HEK293 (cell line): Measurements from ENCODE around the gene BICRAL.

Source experiments
- CTCF ChIA-PET: fragments of 350-600 bp; formaldehyde crosslinking; extraction: SDS; loops from one replicate; lab custom pipeline; 2021; ENCODE audit warnings: antibody characterized with exemption; lab: Yijun Ruan, JAX
- POLR2A ChIA-PET: fragments of 300-600 bp; formaldehyde crosslinking; extraction: SDS; loops from one replicate; lab custom pipeline; 2020; ENCODE audit warnings: antibody characterized with exemption, inconsistent platforms; lab: Yijun Ruan, JAX
- H3K27ac ChIP-seq: fragments of 200-500 bp; sonication (Bioruptor generic); 2 replicates; pipeline ENCODE4 v1.5.1; 2014; ENCODE audit warnings: low read depth, low read length, control low read depth, inconsistent platforms; ENCODE audit errors: extremely low read depth
- H3K36me3 ChIP-seq, 2 experiments: fragments of 200-500 bp in 1 of 2; sonication (Bioruptor generic) in 1 of 2; 1 replicate in 1 of 2; 2 replicates in 1 of 2; pipeline ENCODE4 v1.5.1; 2014 to 2017; ENCODE audit warnings: inconsistent platforms in 2 of 2, low read length in 2 of 2; ENCODE audit not compliant: control insufficient read depth in 2 of 2, insufficient read depth in 1 of 2
- H3K4me1 ChIP-seq: fragments of 200-500 bp; sonication (Bioruptor generic); 2 replicates; pipeline ENCODE4 v1.5.1; 2014; ENCODE audit warnings: mild to moderate bottlenecking, low read length, inconsistent platforms; ENCODE audit not compliant: control insufficient read depth, insufficient read depth
- H3K4me3 ChIP-seq: 2 replicates; pipeline ENCODE4 v1.5.1; 2011; ENCODE audit warnings: low read depth, mild to moderate bottlenecking, control low read depth, low read length, moderate library complexity
- H3K9me3 ChIP-seq: fragments of 200-500 bp; sonication (Bioruptor generic); 2 replicates; pipeline ENCODE4 v1.5.1; 2014; ENCODE audit warnings: low read depth, low read length, inconsistent platforms; ENCODE audit not compliant: control insufficient read depth, insufficient read depth
- GFI1B ChIP-seq: fragments of 450-650 bp; formaldehyde crosslinking; IDR thresholded peaks from 2 replicates; pipeline ENCODE4 v1.5.1; 2016; ENCODE audit warnings: missing biosample characterization, missing genetic modification characterization
- GLI2 ChIP-seq: fragments of 450-650 bp; formaldehyde crosslinking; IDR thresholded peaks from 2 replicates; pipeline ENCODE4; 2017; ENCODE audit warnings: missing biosample characterization, missing genetic modification characterization, low read depth, borderline replicate concordance
- PRDM1 ChIP-seq: fragments of 450-650 bp; formaldehyde crosslinking; IDR thresholded peaks from 2 replicates; pipeline ENCODE4; 2016; ENCODE audit warnings: missing biosample characterization, missing genetic modification characterization
- REST ChIP-seq: fragments of 450-650 bp; formaldehyde crosslinking; IDR thresholded peaks from 2 replicates; pipeline ENCODE4 v1.5.1; 2016; ENCODE audit warnings: missing biosample characterization, missing genetic modification characterization
- YY2 ChIP-seq: fragments of 450-650 bp; formaldehyde crosslinking; IDR thresholded peaks from 2 replicates; pipeline ENCODE4 v1.5.1; 2016; ENCODE audit warnings: missing biosample characterization, missing genetic modification characterization
- ZBTB10 ChIP-seq: fragments of 450-650 bp; formaldehyde crosslinking; IDR thresholded peaks from 2 replicates; pipeline ENCODE4 v1.5.1; 2016; ENCODE audit warnings: missing biosample characterization, missing genetic modification characterization
- ZBTB26 ChIP-seq: fragments of 450-650 bp; formaldehyde crosslinking; optimal IDR thresholded peaks from 2 replicates; pipeline ENCODE3; 2016; ENCODE audit warnings: missing biosample characterization, mild to moderate bottlenecking, missing genetic modification characterization
- ZFP37 ChIP-seq: fragments of 450-650 bp; formaldehyde crosslinking; IDR thresholded peaks from 2 replicates; pipeline ENCODE4 v1.5.1; 2016; ENCODE audit warnings: missing biosample characterization, missing genetic modification characterization
- ZFP69B ChIP-seq: fragments of 450-650 bp; formaldehyde crosslinking; IDR thresholded peaks from 2 replicates; pipeline ENCODE4 v1.5.1; 2016; ENCODE audit warnings: missing biosample characterization, missing genetic modification characterization
- ZNF155 ChIP-seq: fragments of 450-650 bp; formaldehyde crosslinking; IDR thresholded peaks from 2 replicates; pipeline ENCODE4 v1.5.1; 2016; ENCODE audit warnings: missing biosample characterization, missing genetic modification characterization
- ZNF184 ChIP-seq: fragments of 450-650 bp; IDR thresholded peaks from 2 replicates; pipeline ENCODE4 v1.5.1; 2018; ENCODE audit warnings: missing biosample characterization, mild to moderate bottlenecking, missing genetic modification characterization
- ZNF292 ChIP-seq: fragments of 450-650 bp; formaldehyde crosslinking; IDR thresholded peaks from 2 replicates; pipeline ENCODE4 v1.5.1; 2016; ENCODE audit warnings: low read depth, missing biosample characterization, missing genetic modification characterization, borderline replicate concordance
- ZNF324 ChIP-seq: fragments of 450-650 bp; formaldehyde crosslinking; IDR thresholded peaks from 2 replicates; pipeline ENCODE4 v1.5.1; 2016; ENCODE audit warnings: missing biosample characterization, missing genetic modification characterization
- ZNF426 ChIP-seq: fragments of 450-650 bp; formaldehyde crosslinking; IDR thresholded peaks from 2 replicates; pipeline ENCODE4 v1.5.1; 2017; ENCODE audit warnings: missing biosample characterization, missing genetic modification characterization, mild to moderate bottlenecking, inconsistent platforms, moderate library complexity
- ZNF510 ChIP-seq: fragments of 450-650 bp; formaldehyde crosslinking; IDR thresholded peaks from 2 replicates; pipeline ENCODE4 v1.5.1; 2018; ENCODE audit warnings: mild to moderate bottlenecking, missing genetic modification characterization, missing biosample characterization; ENCODE audit not compliant: insufficient replicate concordance
- ZNF626 ChIP-seq: fragments of 450-650 bp; sonication (Bioruptor Pico); formaldehyde crosslinking; IDR thresholded peaks from 2 replicates; pipeline ENCODE4 v1.5.1; 2018; ENCODE audit warnings: missing biosample characterization, missing genetic modification characterization, inconsistent platforms

Gene BICRAL

GRCh38 chr6:42860036-42860435 lies 78.2 kb downstream of the BICRAL start:
- H3K36me3 ChIP-seq, result peaks cover 6 to 16% of the 10 kb centered on the region in 2 experiments; a peak in 2 of 3 replicates
- CTCF ChIA-PET, result interaction anchor here (0.5 to 2.1 kb wide), 3 partner anchors 199 to 419 kb away, joined by 4 to 7 read pairs (median 4); no protein-coding TSS in a partner anchor
- POLR2A ChIA-PET, result interaction anchor here (0.6 to 1.1 kb wide), 2 partner anchors 81 to 113 kb away, joined by 3 to 6 read pairs; no protein-coding TSS in a partner anchor

GRCh38 chr6:42860481-42860880 lies 78.6 kb downstream of the BICRAL start:
- no peaks in the 10 kb centered on the region for H3K4me1 ChIP-seq
- no peak overlapping the region for H3K27ac ChIP-seq
- H3K36me3 ChIP-seq, result peaks cover 6 to 17% of the 10 kb centered on the region in 2 experiments; a peak in 2 of 3 replicates
- TF ChIP-seq ZNF155 (tag by site-specific recombination) (no peak), ZNF426 (tag by site-specific recombination) (no peak), ZNF184 (no peak)
- TF ChIP-seq, all 188 proteins: peak for 0
- CTCF ChIA-PET, result interaction anchor here (0.5 to 2.1 kb wide), 3 partner anchors 199 to 419 kb away, joined by 4 to 7 read pairs (median 4); no protein-coding TSS in a partner anchor
- POLR2A ChIA-PET, result interaction anchor here (0.6 kb wide), 1 partner anchor 81 kb away, joined by 6 read pairs; no protein-coding TSS in a partner anchor
- no peaks in the 10 kb centered on the region for H3K9me3 ChIP-seq
- H3K4me3 ChIP-seq, result no peak overlapping the region

More at GRCh38 chr6:42860036-42860435, 78.2 kb downstream of the BICRAL start:
- H3K4me1 ChIP-seq, result no peaks in the 10 kb centered on the region
- no peak overlapping the region for H3K27ac ChIP-seq
- TF ChIP-seq YY2 (tag by site-specific recombination) (no peak), REST (tag by site-specific recombination) (no peak), ZNF324 (no peak), ZNF510 (tag by site-specific recombination) (no peak), ZBTB26 (tag by site-specific recombination) (no peak), GLI2 (tag by site-specific recombination) (no peak), ZNF626 (tag by site-specific recombination) (no peak), ZNF426 (tag by site-specific recombination) (no peak), GFI1B (tag by site-specific recombination) (no peak), ZNF155 (tag by site-specific recombination) (no peak), ZBTB10 (no peak)
- no peaks in the 10 kb centered on the region for H3K9me3 ChIP-seq
- H3K4me3 ChIP-seq, result no peak overlapping the region

GRCh38 chr6:42864602-42865001 lies 82.8 kb downstream of the BICRAL start:
- CTCF ChIA-PET, result interaction anchor here (0.6 to 0.9 kb wide), 2 partner anchors 888 to 1032 kb away, joined by 3 read pairs; no protein-coding TSS in a partner anchor
- TF ChIP-seq ZFP37 (tag by site-specific recombination) (no peak), ZNF292 (no peak), PRDM1 (tag by site-specific recombination) (no peak), ZFP69B (no peak)
- H3K9me3 ChIP-seq, result no peaks in the 10 kb centered on the region
- no peaks in the 10 kb centered on the region for H3K4me1 ChIP-seq
- no peak overlapping the region for H3K27ac ChIP-seq
- no peak overlapping the region for H3K4me3 ChIP-seq
- POLR2A ChIA-PET, result interaction anchor here (0.9 kb wide), 1 partner anchor 82 kb away, joined by 7 read pairs; no protein-coding TSS in a partner anchor
- H3K36me3 ChIP-seq, result peaks cover 0 to 12% of the 10 kb centered on the region in 2 experiments; a peak in 2 of 3 replicates
